ENCODE measurements around the gene PRSS12.

Gene PRSS12

DNA sequence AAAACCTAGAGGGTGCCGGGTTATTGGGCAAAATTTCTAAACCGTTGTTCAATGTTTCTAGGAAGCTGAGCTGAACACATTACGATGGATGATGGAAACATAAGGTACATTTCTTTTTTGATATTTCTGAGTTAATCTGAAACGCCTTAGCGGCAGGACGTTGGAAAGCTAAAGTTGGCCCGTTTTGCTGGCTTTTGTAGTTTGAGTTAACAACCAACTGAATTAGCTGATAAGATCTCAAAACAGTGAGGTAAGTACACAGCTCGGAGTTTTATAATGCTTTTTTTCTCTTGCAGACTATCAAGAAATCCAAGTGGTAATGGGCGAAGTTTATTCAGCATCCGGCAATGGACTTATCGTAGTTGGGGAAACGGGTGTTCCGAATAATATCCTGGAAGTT, 73.5 kb downstream of the PRSS12 start:
- Histone ChIP-seq H3K9me3 (ENCODE audit: low read length) (no peaks in the 10 kb centered on the region), H3F3A (ENCODE audit: insufficient read depth, low read length) (peaks cover 22% of the 10 kb centered on the region), H3K4me2 (ENCODE audit: low read length) (peak overlapping the region; percentile 90), H3K4me3 (ENCODE audit: low read depth, low read length, poor library complexity, severe bottlenecking) (peak overlapping the region; percentile 96), H3K27ac (ENCODE audit: low read depth, low read length, poor library complexity, severe bottlenecking) (peak overlapping the region; percentile 84), H2AFZ (ENCODE audit: low read length) (no peak overlapping the region), H3K79me2 (ENCODE audit: insufficient read depth, low read length) (peaks cover 13% of the 10 kb centered on the region), H3K36me3 (ENCODE audit: insufficient read depth, low read length) (peaks cover 43% of the 10 kb centered on the region), H4K20me1 (ENCODE audit: insufficient read depth, low read length) (no peaks in the 10 kb centered on the region), H3K27me3 (ENCODE audit: insufficient read depth, low read length) (no peaks in the 10 kb centered on the region), H3K9ac (ENCODE audit: low read length) (peak overlapping the region; percentile 98), H3K9me2 (ENCODE audit: low read depth, low read length) (no peaks in the 10 kb centered on the region), H3K4me1 (ENCODE audit: insufficient read depth, low read length, severe bottlenecking) (peaks cover 57% of the 10 kb centered on the region)
- no peak for TF ChIP-seq EZH2 (IDR thresholded peaks at IDR 0.05; ENCODE audit: borderline replicate concordance, low read length)
- TF ChIP-seq, protein P1, sequence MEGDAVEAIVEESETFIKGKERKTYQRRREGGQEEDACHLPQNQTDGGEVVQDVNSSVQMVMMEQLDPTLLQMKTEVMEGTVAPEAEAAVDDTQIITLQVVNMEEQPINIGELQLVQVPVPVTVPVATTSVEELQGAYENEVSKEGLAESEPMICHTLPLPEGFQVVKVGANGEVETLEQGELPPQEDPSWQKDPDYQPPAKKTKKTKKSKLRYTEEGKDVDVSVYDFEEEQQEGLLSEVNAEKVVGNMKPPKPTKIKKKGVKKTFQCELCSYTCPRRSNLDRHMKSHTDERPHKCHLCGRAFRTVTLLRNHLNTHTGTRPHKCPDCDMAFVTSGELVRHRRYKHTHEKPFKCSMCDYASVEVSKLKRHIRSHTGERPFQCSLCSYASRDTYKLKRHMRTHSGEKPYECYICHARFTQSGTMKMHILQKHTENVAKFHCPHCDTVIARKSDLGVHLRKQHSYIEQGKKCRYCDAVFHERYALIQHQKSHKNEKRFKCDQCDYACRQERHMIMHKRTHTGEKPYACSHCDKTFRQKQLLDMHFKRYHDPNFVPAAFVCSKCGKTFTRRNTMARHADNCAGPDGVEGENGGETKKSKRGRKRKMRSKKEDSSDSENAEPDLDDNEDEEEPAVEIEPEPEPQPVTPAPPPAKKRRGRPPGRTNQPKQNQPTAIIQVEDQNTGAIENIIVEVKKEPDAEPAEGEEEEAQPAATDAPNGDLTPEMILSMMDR (IDR thresholded peaks at IDR 0.05; ENCODE audit: low read length): no peak

- Histone ChIP-seq H3K9me2 (ENCODE audit: low read depth, low read length) (no peaks in the 10 kb centered on the region), H3K4me1 (ENCODE audit: insufficient read depth, low read length, severe bottlenecking) (peaks cover 50% of the 10 kb centered on the region), H2AFZ (ENCODE audit: low read length) (peak overlapping the region; percentile 39; the same call in 1 of the 2 replicates), H3K36me3 (ENCODE audit: insufficient read depth, low read length) (peaks cover 43% of the 10 kb centered on the region), H3K27me3 (ENCODE audit: insufficient read depth, low read length) (no peaks in the 10 kb centered on the region), H3K4me3 (ENCODE audit: low read depth, low read length, poor library complexity, severe bottlenecking) (peak overlapping the region; percentile 96), H3F3A (ENCODE audit: insufficient read depth, low read length) (peaks cover 22% of the 10 kb centered on the region), H3K27ac (ENCODE audit: low read depth, low read length, poor library complexity, severe bottlenecking) (peak overlapping the region; percentile 84), H3K79me2 (ENCODE audit: insufficient read depth, low read length) (peaks cover 13% of the 10 kb centered on the region), H3K9ac (ENCODE audit: low read length) (peak overlapping the region; percentile 98), H3K9me3 (ENCODE audit: low read length) (no peaks in the 10 kb centered on the region), H3K4me2 (ENCODE audit: low read length) (peak overlapping the region; percentile 90), H4K20me1 (ENCODE audit: insufficient read depth, low read length) (no peaks in the 10 kb centered on the region)
- TF ChIP-seq, protein P1 (IDR thresholded peaks at IDR 0.05; ENCODE audit: low read length): no peak
- TF ChIP-seq EZH2 (IDR thresholded peaks at IDR 0.05; ENCODE audit: borderline replicate concordance, low read length): no peak
Measured at GRCh38 chr4:118278473-118279274, 74.1 kb downstream of the PRSS12 start.

DNA sequence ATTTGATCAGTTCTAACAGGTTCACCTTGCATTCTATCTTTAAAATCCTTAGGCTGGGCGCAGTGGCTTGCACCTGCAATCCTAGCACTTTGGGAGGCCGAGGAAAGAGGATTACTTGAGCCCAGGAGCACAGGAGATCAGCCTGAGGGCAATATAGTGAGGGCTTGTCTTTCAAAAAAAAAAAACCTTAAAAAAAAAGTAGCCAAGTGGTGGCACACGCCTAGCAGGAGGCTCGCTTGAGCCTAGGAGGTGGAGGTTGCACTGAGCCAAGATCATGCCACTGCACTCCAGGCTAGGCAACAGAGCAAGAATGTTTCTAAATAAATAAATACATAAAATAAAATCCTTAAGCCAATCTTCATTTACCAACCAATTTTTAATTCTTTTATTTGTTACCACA, 75.6 kb downstream of the PRSS12 start:
- H3K36me3 ChIP-seq (ENCODE audit: insufficient read depth, low read length): peaks cover 36% of the 10 kb centered on the region
- H3K79me2 ChIP-seq (ENCODE audit: insufficient read depth, low read length): peaks cover 13% of the 10 kb centered on the region
- H3K4me2 ChIP-seq (ENCODE audit: low read length): peak overlapping the region; percentile 67
- H3K27ac ChIP-seq (ENCODE audit: low read depth, low read length, poor library complexity, severe bottlenecking): no peak overlapping the region
- no peak overlapping the region for H2AFZ ChIP-seq (ENCODE audit: low read length)
- no peaks in the 10 kb centered on the region for H3K27me3 ChIP-seq (ENCODE audit: insufficient read depth, low read length)
- H3K9me3 ChIP-seq (ENCODE audit: low read length): no peaks in the 10 kb centered on the region
- TF ChIP-seq EZH2 (IDR thresholded peaks at IDR 0.05; ENCODE audit: borderline replicate concordance, low read length): no peak
- TF ChIP-seq, protein P1 (IDR thresholded peaks at IDR 0.05; ENCODE audit: low read length): no peak
- no peaks in the 10 kb centered on the region for H4K20me1 ChIP-seq (ENCODE audit: insufficient read depth, low read length)
- H3K9ac ChIP-seq (ENCODE audit: low read length): peak overlapping the region; percentile 71; the same call in 1 of the 2 replicates
- H3K9me2 ChIP-seq (ENCODE audit: low read depth, low read length): no peaks in the 10 kb centered on the region
- H3K4me3 ChIP-seq (ENCODE audit: low read depth, low read length, poor library complexity, severe bottlenecking): peak overlapping the region; percentile 96
- H3K4me1 ChIP-seq (ENCODE audit: insufficient read depth, low read length, severe bottlenecking): peaks cover 39% of the 10 kb centered on the region
- H3F3A ChIP-seq (ENCODE audit: insufficient read depth, low read length): peaks cover 14% of the 10 kb centered on the region

Data from OCI-LY1 (cell line).